Measurements from ENCODE around the gene COL12A1. TPM values are rescaled to one million over a fixed set of nuclear protein-coding genes. Genes with fewer than 3 reads are reported as not detected.

Gene COL12A1
- total and polyA plus RNA-seq, 2 of the 13 experiments (the other 11 are each of a cell fraction or from before 2014, with no cell fraction given): 0.02 TPM; not detected in 1

DNA sequence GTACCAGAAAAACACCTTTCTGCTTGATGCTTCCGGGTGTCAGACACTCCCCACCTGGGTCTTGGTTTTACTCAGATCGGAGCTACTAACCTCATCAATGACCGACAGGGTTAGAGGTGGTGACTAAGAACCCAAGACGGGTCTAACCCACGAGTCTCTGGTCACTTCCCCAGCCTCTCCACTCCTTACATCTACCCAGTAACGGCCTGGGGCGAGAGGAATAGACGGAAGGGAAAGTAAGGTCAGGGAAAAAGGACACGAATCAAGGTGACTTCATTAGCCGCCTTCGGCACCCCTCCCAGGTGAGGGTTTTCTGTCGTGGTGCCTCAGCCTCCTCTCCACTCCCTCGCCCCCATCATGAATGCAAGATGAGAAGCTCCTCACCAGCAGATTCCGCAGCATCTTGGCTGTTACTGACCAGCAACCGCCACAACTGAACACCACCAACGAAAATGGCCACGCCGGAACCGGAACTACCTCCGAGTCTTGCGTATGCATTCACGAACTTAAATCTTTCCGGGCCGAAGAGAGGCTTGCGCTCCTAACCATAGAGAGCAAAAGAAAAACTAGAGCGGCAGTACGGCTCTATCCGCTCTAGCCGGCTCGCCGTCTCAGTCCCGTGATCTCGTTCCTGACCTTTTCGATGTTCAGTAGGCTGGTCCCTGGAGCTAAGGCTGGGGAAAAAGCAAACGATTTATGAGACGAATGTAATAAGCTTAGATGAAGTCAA is 37.6 kb upstream of the COL12A1 start, which contains the start of gene COX7A2 (continued):
- no peak for TF ChIP-seq ZNF646 (CRISPR knock-in tag; IDR thresholded peaks at IDR 0.05)
- no peak for TF ChIP-seq ZIK1 (CRISPR knock-in tag; IDR thresholded peaks at IDR 0.05; ENCODE audit: borderline replicate concordance, low read depth)
- no peak for TF ChIP-seq ZNF121 (CRISPR knock-in tag; IDR thresholded peaks at IDR 0.05)
- TF ChIP-seq ZFP90 (CRISPR knock-in tag; IDR thresholded peaks at IDR 0.05; ENCODE audit: borderline replicate concordance): no peak
- TF ChIP-seq, protein P1, sequence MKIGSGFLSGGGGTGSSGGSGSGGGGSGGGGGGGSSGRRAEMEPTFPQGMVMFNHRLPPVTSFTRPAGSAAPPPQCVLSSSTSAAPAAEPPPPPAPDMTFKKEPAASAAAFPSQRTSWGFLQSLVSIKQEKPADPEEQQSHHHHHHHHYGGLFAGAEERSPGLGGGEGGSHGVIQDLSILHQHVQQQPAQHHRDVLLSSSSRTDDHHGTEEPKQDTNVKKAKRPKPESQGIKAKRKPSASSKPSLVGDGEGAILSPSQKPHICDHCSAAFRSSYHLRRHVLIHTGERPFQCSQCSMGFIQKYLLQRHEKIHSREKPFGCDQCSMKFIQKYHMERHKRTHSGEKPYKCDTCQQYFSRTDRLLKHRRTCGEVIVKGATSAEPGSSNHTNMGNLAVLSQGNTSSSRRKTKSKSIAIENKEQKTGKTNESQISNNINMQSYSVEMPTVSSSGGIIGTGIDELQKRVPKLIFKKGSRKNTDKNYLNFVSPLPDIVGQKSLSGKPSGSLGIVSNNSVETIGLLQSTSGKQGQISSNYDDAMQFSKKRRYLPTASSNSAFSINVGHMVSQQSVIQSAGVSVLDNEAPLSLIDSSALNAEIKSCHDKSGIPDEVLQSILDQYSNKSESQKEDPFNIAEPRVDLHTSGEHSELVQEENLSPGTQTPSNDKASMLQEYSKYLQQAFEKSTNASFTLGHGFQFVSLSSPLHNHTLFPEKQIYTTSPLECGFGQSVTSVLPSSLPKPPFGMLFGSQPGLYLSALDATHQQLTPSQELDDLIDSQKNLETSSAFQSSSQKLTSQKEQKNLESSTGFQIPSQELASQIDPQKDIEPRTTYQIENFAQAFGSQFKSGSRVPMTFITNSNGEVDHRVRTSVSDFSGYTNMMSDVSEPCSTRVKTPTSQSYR (CRISPR knock-in tag; IDR thresholded peaks at IDR 0.05; ENCODE audit: borderline replicate concordance): no peak
- TF ChIP-seq POLR2AphosphoS5 (IDR thresholded peaks at IDR 0.05; ENCODE audit: low read depth, low read length): peak; percentile 98
- peak; percentile 75; the same call in 1 of the 2 replicates for TF ChIP-seq CCDC6 (CRISPR knock-in tag; IDR thresholded peaks at IDR 0.05)
- TF ChIP-seq ZNF660 (CRISPR knock-in tag; IDR thresholded peaks at IDR 0.05; ENCODE audit: borderline replicate concordance, low read depth): no peak
- peak; percentile 66; the same call in 1 of the 2 replicates for TF ChIP-seq NFKB2 (CRISPR knock-in tag; IDR thresholded peaks at IDR 0.05; ENCODE audit: borderline replicate concordance)
- TF ChIP-seq KDM3A (CRISPR knock-in tag; IDR thresholded peaks at IDR 0.05; ENCODE audit: low read depth): no peak
- TF ChIP-seq KDM1A (CRISPR knock-in tag; IDR thresholded peaks at IDR 0.05): no peak
- peak; percentile 35; the same call in 1 of the 2 replicates for TF ChIP-seq ZNF792 (CRISPR knock-in tag; IDR thresholded peaks at IDR 0.05)
- peak; percentile 94 for TF ChIP-seq ZNF501 (CRISPR knock-in tag; IDR thresholded peaks at IDR 0.05)
- peak; percentile 92 for TF ChIP-seq ZNF350 (CRISPR knock-in tag; IDR thresholded peaks at IDR 0.05; ENCODE audit: borderline replicate concordance, low read depth)
- TF ChIP-seq GRHL1 (CRISPR knock-in tag; conservative IDR thresholded peaks at IDR 0.05): no peak
- no peak for TF ChIP-seq ZFYVE20 (CRISPR knock-in tag; IDR thresholded peaks at IDR 0.05; ENCODE audit: borderline replicate concordance, low read depth)
- peak; percentile 77; the same call in 1 of the 2 replicates for TF ChIP-seq ERF (CRISPR knock-in tag; IDR thresholded peaks at IDR 0.05)
- 0 out of 2 replicates have a peak, but pooled peaks have one; percentile 10 for TF ChIP-seq ZBTB42 (CRISPR knock-in tag; IDR thresholded peaks at IDR 0.05)
